Natural killer cell (primary cell): ENCODE results near the gene GPD1. TPM values are rescaled to one million over a fixed set of nuclear protein-coding genes. Genes with fewer than 3 reads are reported as not detected.

Experiments used
- ATAC-seq, 3 donors: fragments of 150-1000 bp in 2 of 3; fragments of 200-7000 bp in 1 of 3; cut with Tn5 transposase; 1 replicate in 1 of 3; 2 replicates in 2 of 3; pipeline ENCODE4 v1.10.0; 2021; ENCODE audit warnings: mild to moderate bottlenecking in 2 of 3, moderate library complexity in 2 of 3
- DNase-seq, 2 donors: peaks; one replicate each; pipeline versions ENCODE4 v3.0.0 to v3.0.0-alpha.2; 2013 to 2021; ENCODE audit warnings: mixed read lengths in 1 of 2
- H3K27ac ChIP-seq: one replicate; pipeline ENCODE4 v1.5.1; 2013; ENCODE audit warnings: mild to moderate bottlenecking, low read length
- H3K27me3 ChIP-seq: one replicate; pipeline ENCODE4 v1.6.1; 2013; ENCODE audit warnings: low read length; ENCODE audit not compliant: control insufficient read depth, insufficient read depth
- H3K36me3 ChIP-seq: one replicate; pipeline ENCODE4 v1.6.1; 2013; ENCODE audit warnings: low read length; ENCODE audit not compliant: control insufficient read depth, insufficient read depth
- H3K4me1 ChIP-seq: one replicate; pipeline ENCODE4 v1.6.1; 2013; ENCODE audit warnings: low read length; ENCODE audit not compliant: control insufficient read depth, insufficient read depth
- H3K4me3 ChIP-seq: one replicate; pipeline ENCODE4 v1.5.1; 2013; ENCODE audit warnings: low read length
- H3K9me3 ChIP-seq: one replicate; pipeline ENCODE4 v1.6.1; 2013; ENCODE audit warnings: low read length; ENCODE audit not compliant: control insufficient read depth, insufficient read depth
- H3K27ac Mint-ChIP-seq, 2 donors: one replicate each; pipeline ENCODE4 v1.8.0; 2022; ENCODE audit warnings: mild to moderate bottlenecking in 2 of 2, mixed read lengths in 2 of 2, moderate library complexity in 1 of 2
- H3K27me3 Mint-ChIP-seq, 2 donors: one replicate each; pipeline ENCODE4 v1.8.0; 2022; ENCODE audit warnings: low read depth in 2 of 2, mixed read lengths in 2 of 2
- H3K36me3 Mint-ChIP-seq: one replicate; pipeline ENCODE4 v1.8.0; 2022; ENCODE audit warnings: mixed read lengths
- H3K4me1 Mint-ChIP-seq, 2 donors: one replicate each; pipeline ENCODE4 v1.8.0; 2022; ENCODE audit warnings: mixed read lengths in 2 of 2
- H3K4me3 Mint-ChIP-seq: one replicate; pipeline ENCODE4 v1.8.0; 2022; ENCODE audit warnings: mild to moderate bottlenecking, moderate library complexity, mixed read lengths
- H3K9me3 Mint-ChIP-seq, 2 donors: one replicate each; pipeline ENCODE4 v1.8.0; 2022; ENCODE audit warnings: mixed read lengths in 2 of 2
- WGBS: methylation state at CpG from one replicate; pipeline ENCODE4 v1.1.7; 2013; ENCODE audit warnings: missing lambda C conversion rate; ENCODE audit not compliant: insufficient coverage; 5-methylcytosine and 5-hydroxymethylcytosine counted together
- intact Hi-C: fragments of 100-400 bp; cut with micrococcal nuclease; formaldehyde crosslinking; loops from one replicate; pipeline ENCODE4 v1.14.2; 2022
- total RNA-seq, 4 donors: library from RNA; stranded (reverse); fragments of 120-200 nt in 1 of 4; gene quantifications; one replicate each; pipeline versions ENCODE4 v1.2.3 to v1.2.4, GENCODE V29; 2013 to 2022
- TF ChIP-seq, protein P1 (sequence below): fragments of 200-600 bp; IDR thresholded peaks from one replicate; pipeline ENCODE4 v1.8.0; 2022; ENCODE audit warnings: antibody characterized with exemption

GPD1 gene
- total RNA-seq, 3 donors from 2014 or later (not counting 1 experiment from before 2014, with no cell fraction given), result 0.65 TPM; not detected in 2

DNA sequence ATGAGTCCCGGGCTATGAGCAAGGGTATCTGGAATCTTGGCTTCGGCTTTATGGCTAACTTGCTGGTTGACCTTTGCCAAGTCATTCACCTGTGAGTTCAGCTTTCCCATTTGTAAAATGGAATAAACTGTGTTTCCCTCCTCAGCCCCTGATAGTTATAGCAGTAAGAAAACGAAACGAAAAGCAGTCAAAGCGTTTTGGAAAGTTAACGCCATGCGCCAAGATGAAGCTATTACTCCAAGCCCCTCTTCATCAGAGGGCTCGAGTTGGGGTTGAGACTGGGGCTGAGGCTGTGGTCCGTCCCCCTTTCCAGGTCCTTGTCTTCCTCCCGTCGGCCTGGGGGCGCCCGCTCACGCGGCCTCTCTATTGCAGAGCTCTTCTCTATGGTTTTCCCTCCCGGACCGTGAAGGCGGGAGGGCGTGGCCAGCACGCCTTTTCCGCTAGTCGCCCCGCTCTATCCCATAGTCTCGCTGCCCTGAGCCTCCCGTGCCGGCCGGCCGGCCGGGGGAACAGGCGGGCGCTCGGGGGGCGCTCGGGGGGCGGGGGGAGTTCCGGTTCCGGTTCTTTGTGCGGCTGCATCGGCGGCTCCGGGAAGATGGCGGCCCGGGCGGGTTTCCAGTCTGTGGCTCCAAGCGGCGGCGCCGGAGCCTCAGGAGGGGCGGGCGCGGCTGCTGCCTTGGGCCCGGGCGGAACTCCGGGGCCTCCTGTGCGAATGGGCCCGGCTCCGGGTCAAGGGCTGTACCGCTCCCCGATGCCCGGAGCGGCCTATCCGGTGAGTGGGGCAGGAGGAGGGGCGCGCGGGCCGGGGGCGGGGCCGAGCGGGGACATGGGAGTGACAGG lies 18.8 kb upstream of the GPD1 start, which contains the start of gene SMARCD1:
TSS of gene SMARCD1 (plus strand) at position 568 of the 840 bp plus-strand sequence. CDS start at position 596, 28 bp downstream.
- Histone ChIP-seq H3K4me1 (peaks cover 13% of the 10 kb centered on the region), H3K27me3 (no peaks in the 10 kb centered on the region), H3K9me3 (no peaks in the 10 kb centered on the region), H3K27ac (peak within 1 kb of the TSS; percentile 86), H3K36me3 (peaks cover 17% of the 10 kb centered on the region), H3K4me3 (peak within 1 kb of the TSS; percentile 61)
- intact Hi-C loops, result loop anchor here (1.0 to 10.0 kb wide), 2 partner anchors 26 to 230 kb away; no protein-coding TSS in a partner anchor
- peak; percentile 78 to 93 (median 87) for ATAC-seq
- Mint-ChIP-seq H3K9me3 (no peaks in the 10 kb centered on the region), H3K27ac (peak within 1 kb of the TSS; percentile 89 to 94), H3K36me3 (peaks cover 6% of the 10 kb centered on the region), H3K27me3 (no peaks in the 10 kb centered on the region), H3K4me1 (peaks cover 33 to 38% of the 10 kb centered on the region in 2 donors), H3K4me3 (peak within 1 kb of the TSS; percentile 94)
- DNase-seq, result peak; percentile 72 to 91
- TF ChIP-seq, protein P1, sequence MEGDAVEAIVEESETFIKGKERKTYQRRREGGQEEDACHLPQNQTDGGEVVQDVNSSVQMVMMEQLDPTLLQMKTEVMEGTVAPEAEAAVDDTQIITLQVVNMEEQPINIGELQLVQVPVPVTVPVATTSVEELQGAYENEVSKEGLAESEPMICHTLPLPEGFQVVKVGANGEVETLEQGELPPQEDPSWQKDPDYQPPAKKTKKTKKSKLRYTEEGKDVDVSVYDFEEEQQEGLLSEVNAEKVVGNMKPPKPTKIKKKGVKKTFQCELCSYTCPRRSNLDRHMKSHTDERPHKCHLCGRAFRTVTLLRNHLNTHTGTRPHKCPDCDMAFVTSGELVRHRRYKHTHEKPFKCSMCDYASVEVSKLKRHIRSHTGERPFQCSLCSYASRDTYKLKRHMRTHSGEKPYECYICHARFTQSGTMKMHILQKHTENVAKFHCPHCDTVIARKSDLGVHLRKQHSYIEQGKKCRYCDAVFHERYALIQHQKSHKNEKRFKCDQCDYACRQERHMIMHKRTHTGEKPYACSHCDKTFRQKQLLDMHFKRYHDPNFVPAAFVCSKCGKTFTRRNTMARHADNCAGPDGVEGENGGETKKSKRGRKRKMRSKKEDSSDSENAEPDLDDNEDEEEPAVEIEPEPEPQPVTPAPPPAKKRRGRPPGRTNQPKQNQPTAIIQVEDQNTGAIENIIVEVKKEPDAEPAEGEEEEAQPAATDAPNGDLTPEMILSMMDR, result no peak
- under 1% methylated on average over 69 of the region's 69 CpGs for WGBS

DNA sequence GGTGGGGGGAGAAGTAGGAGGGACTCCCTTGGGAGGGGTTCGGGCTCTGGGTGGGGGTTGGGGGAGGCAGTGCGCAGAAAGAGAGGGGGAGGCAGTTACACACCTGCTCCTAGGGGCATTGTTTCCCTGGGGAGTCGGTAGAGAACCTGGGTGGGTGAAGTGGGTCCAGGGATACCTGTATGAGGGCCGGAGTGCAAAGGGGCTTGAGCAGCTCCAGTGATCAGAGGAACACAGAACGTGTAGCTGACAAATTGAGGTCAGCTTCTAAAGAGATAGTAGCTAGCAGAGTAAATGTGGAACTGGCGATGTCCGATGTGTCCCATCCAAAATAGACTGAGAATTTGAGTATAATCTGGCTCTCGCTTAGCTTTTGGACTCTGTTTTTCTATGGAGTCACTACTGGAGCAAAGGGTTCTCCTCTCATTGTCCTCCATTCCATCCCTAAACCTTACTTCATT lies 18.2 kb upstream of the GPD1 start:
- H3K27ac ChIP-seq, result peak overlapping the region; percentile 86
- H3K27me3 Mint-ChIP-seq, result no peaks in the 10 kb centered on the region
- H3K9me3 Mint-ChIP-seq, result no peaks in the 10 kb centered on the region
- H3K27ac Mint-ChIP-seq, result peak overlapping the region; percentile 89 to 94
- peaks cover 33 to 38% of the 10 kb centered on the region in 2 donors for H3K4me1 Mint-ChIP-seq
- 20% methylated on average over 8 of the region's 8 CpGs for WGBS
- H3K4me3 ChIP-seq, result peak overlapping the region; percentile 61
- H3K4me1 ChIP-seq, result peaks cover 13% of the 10 kb centered on the region
- peaks cover 6% of the 10 kb centered on the region for H3K36me3 Mint-ChIP-seq
- H3K27me3 ChIP-seq, result no peaks in the 10 kb centered on the region
- no peak for DNase-seq
- peak overlapping the region; percentile 89 for H3K4me3 Mint-ChIP-seq
- peak in 2 of 3 donors; percentile 8 to 9 for ATAC-seq
- H3K36me3 ChIP-seq, result peaks cover 22% of the 10 kb centered on the region
- intact Hi-C loops, result loop anchor here (1.0 to 10.0 kb wide), 2 partner anchors 26 to 229 kb away; no protein-coding TSS in a partner anchor
- no peaks in the 10 kb centered on the region for H3K9me3 ChIP-seq
- TF ChIP-seq, protein P1, result no peak

DNA sequence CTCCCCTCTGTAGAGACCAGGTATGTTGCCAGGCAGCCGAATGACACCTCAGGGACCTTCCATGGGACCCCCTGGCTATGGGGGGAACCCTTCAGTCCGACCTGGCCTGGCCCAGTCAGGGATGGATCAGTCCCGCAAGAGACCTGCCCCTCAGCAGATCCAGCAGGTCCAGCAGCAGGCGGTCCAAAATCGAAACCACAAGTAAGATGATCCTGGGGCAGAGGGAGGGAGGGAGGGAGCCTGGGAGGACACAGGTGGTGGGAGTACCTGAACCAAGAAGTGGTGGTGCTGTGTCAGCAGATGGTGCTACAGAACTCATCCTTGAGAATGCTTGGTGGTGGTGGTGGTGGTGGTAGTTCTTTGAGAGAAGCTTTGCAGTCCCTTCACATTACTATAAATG lies 17.7 kb upstream of the GPD1 start:
- Histone ChIP-seq H3K4me1 (peaks cover 13% of the 10 kb centered on the region), H3K27ac (peak overlapping the region; percentile 86), H3K27me3 (no peaks in the 10 kb centered on the region), H3K9me3 (no peaks in the 10 kb centered on the region), H3K4me3 (no peak overlapping the region), H3K36me3 (peaks cover 25% of the 10 kb centered on the region)
- intact Hi-C loops, result loop anchor here (10.0 kb wide), 1 partner anchor 229 kb away; no protein-coding TSS in a partner anchor
- Mint-ChIP-seq H3K4me1 (peaks cover 33 to 38% of the 10 kb centered on the region in 2 donors), H3K9me3 (no peaks in the 10 kb centered on the region), H3K27ac (peak overlapping the region; percentile 89 to 94), H3K27me3 (no peaks in the 10 kb centered on the region), H3K36me3 (peaks cover 6% of the 10 kb centered on the region), H3K4me3 (peak overlapping the region; percentile 89)
- ATAC-seq (no peak), DNase-seq (peak in 1 of 2 donors; percentile 38)
- 93% methylated on average over 5 of the region's 5 CpGs for WGBS
- TF ChIP-seq, protein P1, result no peak
